Measurements from ENCODE around the gene IL12RB1. TPM values are rescaled to one million over a fixed set of nuclear protein-coding genes. Genes with fewer than 3 reads are reported as not detected.
A peak's percentile ranks its signal among the peaks of the same experiment; 100 is the strongest.

The IL12RB1 gene
- total and polyA plus RNA-seq, 2 of the 13 experiments (the other 11 are each of a cell fraction or from before 2014, with no cell fraction given): 0.03 to 0.04 TPM

DNA sequence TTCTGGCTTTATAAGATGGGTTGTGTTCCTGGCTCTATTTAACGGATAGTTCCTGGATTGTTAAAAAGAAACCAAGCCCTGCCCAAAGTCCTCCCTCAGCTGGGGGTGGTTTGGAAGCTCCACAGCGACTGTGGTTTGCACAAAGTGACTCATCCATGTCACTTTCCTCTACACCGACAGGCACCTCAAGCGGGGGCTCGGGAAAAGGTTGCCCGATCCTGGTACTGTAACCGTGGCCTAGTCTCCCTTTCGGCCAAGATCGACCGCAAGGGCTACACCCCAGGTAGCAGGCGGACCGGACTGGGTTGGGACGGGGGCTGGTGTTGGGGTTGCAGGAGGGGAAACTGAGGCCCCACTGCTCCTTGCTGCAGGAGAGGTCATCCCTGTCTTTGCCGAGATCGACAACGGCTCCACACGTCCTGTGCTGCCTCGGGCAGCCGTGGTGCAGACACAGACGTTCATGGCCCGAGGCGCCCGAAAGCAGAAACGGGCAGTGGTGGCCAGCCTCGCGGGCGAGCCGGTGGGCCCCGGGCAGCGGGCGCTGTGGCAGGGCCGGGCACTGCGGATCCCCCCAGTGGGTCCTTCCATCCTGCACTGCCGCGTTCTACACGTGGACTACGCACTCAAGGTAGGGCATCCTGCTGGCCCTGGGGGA is 77.2 kb downstream of the IL12RB1 start (continued):
- TF ChIP-seq, protein P1, sequence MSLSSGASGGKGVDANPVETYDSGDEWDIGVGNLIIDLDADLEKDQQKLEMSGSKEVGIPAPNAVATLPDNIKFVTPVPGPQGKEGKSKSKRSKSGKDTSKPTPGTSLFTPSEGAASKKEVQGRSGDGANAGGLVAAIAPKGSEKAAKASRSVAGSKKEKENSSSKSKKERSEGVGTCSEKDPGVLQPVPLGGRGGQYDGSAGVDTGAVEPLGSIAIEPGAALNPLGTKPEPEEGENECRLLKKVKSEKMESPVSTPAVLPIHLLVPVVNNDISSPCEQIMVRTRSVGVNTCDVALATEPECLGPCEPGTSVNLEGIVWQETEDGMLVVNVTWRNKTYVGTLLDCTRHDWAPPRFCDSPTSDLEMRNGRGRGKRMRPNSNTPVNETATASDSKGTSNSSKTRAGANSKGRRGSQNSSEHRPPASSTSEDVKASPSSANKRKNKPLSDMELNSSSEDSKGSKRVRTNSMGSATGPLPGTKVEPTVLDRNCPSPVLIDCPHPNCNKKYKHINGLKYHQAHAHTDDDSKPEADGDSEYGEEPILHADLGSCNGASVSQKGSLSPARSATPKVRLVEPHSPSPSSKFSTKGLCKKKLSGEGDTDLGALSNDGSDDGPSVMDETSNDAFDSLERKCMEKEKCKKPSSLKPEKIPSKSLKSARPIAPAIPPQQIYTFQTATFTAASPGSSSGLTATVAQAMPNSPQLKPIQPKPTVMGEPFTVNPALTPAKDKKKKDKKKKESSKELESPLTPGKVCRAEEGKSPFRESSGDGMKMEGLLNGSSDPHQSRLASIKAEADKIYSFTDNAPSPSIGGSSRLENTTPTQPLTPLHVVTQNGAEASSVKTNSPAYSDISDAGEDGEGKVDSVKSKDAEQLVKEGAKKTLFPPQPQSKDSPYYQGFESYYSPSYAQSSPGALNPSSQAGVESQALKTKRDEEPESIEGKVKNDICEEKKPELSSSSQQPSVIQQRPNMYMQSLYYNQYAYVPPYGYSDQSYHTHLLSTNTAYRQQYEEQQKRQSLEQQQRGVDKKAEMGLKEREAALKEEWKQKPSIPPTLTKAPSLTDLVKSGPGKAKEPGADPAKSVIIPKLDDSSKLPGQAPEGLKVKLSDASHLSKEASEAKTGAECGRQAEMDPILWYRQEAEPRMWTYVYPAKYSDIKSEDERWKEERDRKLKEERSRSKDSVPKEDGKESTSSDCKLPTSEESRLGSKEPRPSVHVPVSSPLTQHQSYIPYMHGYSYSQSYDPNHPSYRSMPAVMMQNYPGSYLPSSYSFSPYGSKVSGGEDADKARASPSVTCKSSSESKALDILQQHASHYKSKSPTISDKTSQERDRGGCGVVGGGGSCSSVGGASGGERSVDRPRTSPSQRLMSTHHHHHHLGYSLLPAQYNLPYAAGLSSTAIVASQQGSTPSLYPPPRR (CRISPR knock-in tag; IDR thresholded peaks at IDR 0.05; ENCODE audit: borderline replicate concordance): no peak
- TF ChIP-seq, protein P2, sequence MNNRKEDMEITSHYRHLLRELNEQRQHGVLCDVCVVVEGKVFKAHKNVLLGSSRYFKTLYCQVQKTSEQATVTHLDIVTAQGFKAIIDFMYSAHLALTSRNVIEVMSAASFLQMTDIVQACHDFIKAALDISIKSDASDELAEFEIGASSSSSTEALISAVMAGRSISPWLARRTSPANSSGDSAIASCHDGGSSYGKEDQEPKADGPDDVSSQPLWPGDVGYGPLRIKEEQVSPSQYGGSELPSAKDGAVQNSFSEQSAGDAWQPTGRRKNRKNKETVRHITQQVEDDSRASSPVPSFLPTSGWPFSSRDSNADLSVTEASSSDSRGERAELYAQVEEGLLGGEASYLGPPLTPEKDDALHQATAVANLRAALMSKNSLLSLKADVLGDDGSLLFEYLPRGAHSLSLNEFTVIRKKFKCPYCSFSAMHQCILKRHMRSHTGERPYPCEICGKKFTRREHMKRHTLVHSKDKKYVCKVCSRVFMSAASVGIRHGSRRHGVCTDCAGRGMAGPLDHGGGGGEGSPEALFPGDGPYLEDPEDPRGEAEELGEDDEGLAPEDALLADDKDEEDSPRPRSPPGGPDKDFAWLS (CRISPR knock-in tag; IDR thresholded peaks at IDR 0.05; ENCODE audit: borderline replicate concordance): no peak
- TF ChIP-seq MXD4 (CRISPR knock-in tag; IDR thresholded peaks at IDR 0.05) (peak; percentile 11; the same call in 1 of the 2 replicates), ZNF331 (CRISPR knock-in tag; IDR thresholded peaks at IDR 0.05) (no peak), ZFX (CRISPR knock-in tag; IDR thresholded peaks at IDR 0.05; ENCODE audit: low read depth) (no peak), SAP130 (CRISPR knock-in tag; IDR thresholded peaks at IDR 0.05; ENCODE audit: low read depth) (peak; percentile 52; the same call in 1 of the 2 replicates), CC2D1A (CRISPR knock-in tag; IDR thresholded peaks at IDR 0.05) (no peak), ZC3H4 (CRISPR knock-in tag; IDR thresholded peaks at IDR 0.05; ENCODE audit: borderline replicate concordance) (no peak), HNRNPL (IDR thresholded peaks at IDR 0.05; ENCODE audit: low read depth, low read length) (peak; percentile 62; the same call in 1 of the 2 replicates), ZNF740 (CRISPR knock-in tag; IDR thresholded peaks at IDR 0.05) (no peak), ZNF552 (CRISPR knock-in tag; IDR thresholded peaks at IDR 0.05; ENCODE audit: borderline replicate concordance) (no peak), RNF2 (conservative IDR thresholded peaks at IDR 0.05; ENCODE audit: low read depth) (no peak), ZSCAN9 (CRISPR knock-in tag; IDR thresholded peaks at IDR 0.05; ENCODE audit: borderline replicate concordance) (peak; percentile 58; the same call in 1 of the 2 replicates), HMGXB3 (CRISPR knock-in tag; IDR thresholded peaks at IDR 0.05; ENCODE audit: borderline replicate concordance) (no peak), SALL1 (CRISPR knock-in tag; IDR thresholded peaks at IDR 0.05) (0 out of 2 replicates have a peak, but pooled peaks have one; percentile 9), MEF2D (CRISPR knock-in tag; IDR thresholded peaks at IDR 0.05) (0 out of 2 replicates have a peak, but pooled peaks have one; percentile 22), MAZ (IDR thresholded peaks at IDR 0.05; ENCODE audit: borderline replicate concordance, low read depth, low read length) (no peak), MAZ (CRISPR knock-in tag; IDR thresholded peaks at IDR 0.05; ENCODE audit: low read depth) (no peak), STAG1 (CRISPR knock-in tag; IDR thresholded peaks at IDR 0.05) (peak; percentile 10; the same call in 1 of the 2 replicates)
